NOMO-1 treated with DMSO at 0.1 percent for 48 hours (cell line): Measurements from ENCODE around the gene ALAS1.

Experiments
- DNase-seq: peaks from one replicate; lab custom pipeline; 2025; ENCODE audit not compliant: unreplicated experiment; lab: John Stamatoyannopoulos, UW

The ALAS1 gene

GRCh38 chr3:52248816-52249547, 51.0 kb downstream of the ALAS1 start:
- no peak for DNase-seq

- no peak for DNase-seq
Measured at GRCh38 chr3:52249683-52250082, 51.7 kb downstream of the ALAS1 start.

- DNase-seq: no peak
Measured at GRCh38 chr3:52250122-52250521, 52.2 kb downstream of the ALAS1 start.

- peak; percentile 95 for DNase-seq
Measured at GRCh38 chr3:52253314-52254304, 55.6 kb downstream of the ALAS1 start.

GRCh38 chr3:52254608-52255007, 56.6 kb downstream of the ALAS1 start:
- no peak for DNase-seq

- no peak for DNase-seq
Measured at GRCh38 chr3:52256159-52256558, 58.2 kb downstream of the ALAS1 start.

- DNase-seq: no peak
Measured at GRCh38 chr3:52256622-52257021, 58.7 kb downstream of the ALAS1 start.

GRCh38 chr3:52257911-52258310, 60.0 kb downstream of the ALAS1 start:
- no peak for DNase-seq

- no peak for DNase-seq
Measured at GRCh38 chr3:52259035-52259434, 61.1 kb downstream of the ALAS1 start.

GRCh38 chr3:52259448-52259847, 61.5 kb downstream of the ALAS1 start:
- no peak for DNase-seq

GRCh38 chr3:52262447-52262846, 64.5 kb downstream of the ALAS1 start:
- DNase-seq: no peak
